Heart right ventricle (tissue), 16 donors: ENCODE results near the gene TUT1. TPM values are rescaled to one million over a fixed set of nuclear protein-coding genes. Genes with fewer than 3 reads are reported as not detected.
A peak's percentile ranks its signal among the peaks of the same experiment; 100 is the strongest.

Source experiments
- ATAC-seq, 8 donors: fragments of 200-7000 bp; cut with Tn5 transposase; one replicate each; pipeline ENCODE4 v1.9.1; 2020; ENCODE audit warnings: mild to moderate bottlenecking in 8 of 8, moderate library complexity in 8 of 8, moderate number of reproducible peaks in 1 of 8
- DNase-seq, 2 donors: peaks; one replicate each; pipeline ENCODE4 v3.0.0-alpha.2; 2020
- H3K27ac ChIP-seq, 10 donors: fragments of 200-600 bp; sonication (generic) in 2 of 10; one replicate each; pipeline versions ENCODE4 v1.5.0 to v1.8.0; 2020 to 2022; ENCODE audit warnings: mild to moderate bottlenecking in 3 of 10
- H3K27me3 ChIP-seq, 7 donors: fragments of 200-600 bp; one replicate each; pipeline ENCODE4 v1.8.0; 2021 to 2022; ENCODE audit warnings: mild to moderate bottlenecking in 2 of 7
- H3K36me3 ChIP-seq, 9 donors: fragments of 200-600 bp; sonication (generic) in 1 of 9; one replicate each; pipeline versions ENCODE4 v1.5.0 to v1.8.0; 2020 to 2022; ENCODE audit warnings: mild to moderate bottlenecking in 2 of 9
- H3K4me1 ChIP-seq, 9 donors: fragments of 200-600 bp; sonication (generic) in 1 of 9; one replicate each; pipeline versions ENCODE4 v1.5.0 to v1.8.0; 2020 to 2022; ENCODE audit warnings: mild to moderate bottlenecking in 4 of 9
- H3K4me3 ChIP-seq, 10 donors: fragments of 200-600 bp; sonication (generic) in 2 of 10; one replicate each; pipeline versions ENCODE4 v1.5.0 to v1.8.0; 2020 to 2022; ENCODE audit warnings: mild to moderate bottlenecking in 7 of 10, moderate library complexity in 2 of 10
- H3K9me3 ChIP-seq, 11 donors: fragments of 200-600 bp in 10 of 11; sonication (generic) in 2 of 11; one replicate each; pipeline versions ENCODE4 v1.5.0 to v1.8.0; 2013 to 2022; ENCODE audit warnings: mild to moderate bottlenecking in 2 of 11, control low read depth in 1 of 11, moderate library complexity in 1 of 11
- CTCF ChIP-seq, 9 donors: fragments of 200-600 bp; sonication (generic) in 2 of 9; IDR thresholded peaks; one replicate each; pipeline versions ENCODE4 v1.5.0 to v1.8.0; 2021 to 2022; ENCODE audit warnings: antibody characterized with exemption in 9 of 9, mild to moderate bottlenecking in 5 of 9, moderate library complexity in 1 of 9
- WGBS, 2 donors: extraction: QIAGEN DNeasy Blood & Tissue Kit; methylation state at CpG; one replicate each; pipeline ENCODE4 v1.1.7; 2013; ENCODE audit warnings: inconsistent platforms in 1 of 2; 5-methylcytosine and 5-hydroxymethylcytosine counted together
- intact Hi-C, 10 donors: fragments of 100-400 bp; cut with DNase I; formaldehyde crosslinking; loops; one replicate each; pipeline versions ENCODE4 v1.11.1 to v1.14.2; 2022
- polyA plus RNA-seq, 2 donors: library from polyadenylated mRNA; stranded (reverse); fragments of 200-250 nt; gene quantifications; one replicate each; pipeline ENCODE4 v1.2.3, GENCODE V29; 2013
- total RNA-seq, 10 donors: library from RNA; stranded (reverse); fragmentation: NEBNext Ultra II Directional in 3 of 10; extraction: Animal tissue kit (Norgen Biotek cat#: 25700) in 3 of 10; gene quantifications; one replicate each; pipeline versions ENCODE4 v1.2.1 to v1.2.4, GENCODE V29; 2021 to 2023
- donor health status: Arrhythmogenic right ventricular cardiomyopathy.
- donor health status: ischemic (EF 13 %, LVEDD 7.1; RV severe dilation, severe dysfunction).
- donor health status: healthy with polysubstance abuse.
- donor health status: DM: no; HTN: yes; CAD: no.
- donor health status: DM: no; HTN: no; CAD: no.
- donor health status: ischemic (EF 25% LVEDD 6.9; RV normal size, moderate dysfunction).
- donor health status: ischemic (EF 25% LVEDD 5.7; RV mildly dilated, moderate dysfunction).
- donor health status: healthy.
- donor health status: DM: yes; HTN: yes; CAD: no.
- donor health status: Ischemic cardiomyopathy.
- donor health status: ischemic (EF 35%, LVEDD 5.7; RV mildly dilated, moderate dysfunction).
- donor health status: nonischemic (EF 11% LVEDD 7.7; RV severe dilation, severe dysfunction).
- donor health status: DM: yes; HTN: yes; CAD: no.
- donor health status: PGD.
- donor health status: ischemic (EF 29% LVEDD 5.4; RV normal size, mild dysfunction).
- donor health status: nonischemic (EF 23%, LVEDD 6.1; RV moderate dilation, normal function).

TUT1 gene
- total and polyA plus RNA-seq, 12 donors, result 8.2 to 19.2 (median 12.3) TPM

- H3K4me1 ChIP-seq, result peaks cover 46 to 82% (median 74%) of the 10 kb centered on the region in 9 donors
Observed at GRCh38 chr11:62543680-62544444, 47.5 kb downstream of the TUT1 start.

GRCh38 chr11:62542750-62543567 is 48.4 kb downstream of the TUT1 start:
- peak; percentile 30 to 100 (median 100) for TF ChIP-seq CTCF (IDR thresholded peaks at IDR 0.05)
- H3K36me3 ChIP-seq, result peaks cover 0 to 16% (median 0%) of the 10 kb centered on the region in 9 donors
- ATAC-seq (peak; percentile 26 to 70 (median 44)), DNase-seq (peak; percentile 86 to 88)
- H3K4me3 ChIP-seq, result peak overlapping the region; percentile 72 to 100 (median 99)
- WGBS, 2 donors, result 1 to 2% methylated on average over 30 of the region's 30 CpGs
- peak overlapping the region; percentile 98 to 100 (median 100) for H3K27ac ChIP-seq
- intact Hi-C loops, result loop anchor here (1.0 to 10.0 kb wide), 16 partner anchors 14 to 148 kb away; no protein-coding TSS in a partner anchor
- peaks cover 0 to 6% (median 0%) of the 10 kb centered on the region in 7 donors for H3K27me3 ChIP-seq
- no peaks in the 10 kb centered on the region for H3K9me3 ChIP-seq
- H3K4me1 ChIP-seq, result peaks cover 52 to 82% (median 74%) of the 10 kb centered on the region in 9 donors

More at GRCh38 chr11:62543680-62544444, 47.5 kb downstream of the TUT1 start:
- Histone ChIP-seq H3K27ac (peak overlapping the region; percentile 98 to 100 (median 100)), H3K36me3 (peaks cover 0 to 8% (median 0%) of the 10 kb centered on the region in 9 donors), H3K4me3 (peak overlapping the region; percentile 72 to 100 (median 99)), H3K9me3 (no peaks in the 10 kb centered on the region), H3K27me3 (peaks cover 0 to 6% (median 0%) of the 10 kb centered on the region in 7 donors)
- ATAC-seq (no peak), DNase-seq (no peak)
- 6 to 9% methylated on average over 22 of the region's 22 CpGs for WGBS, 2 donors
- TF ChIP-seq CTCF (IDR thresholded peaks at IDR 0.05), result no peak
- intact Hi-C loops, result loop anchor here (1.0 to 10.0 kb wide), 14 partner anchors 13 to 149 kb away; no protein-coding TSS in a partner anchor

- WGBS, 2 donors, result 27 to 34% methylated on average over 6 of the region's 6 CpGs
- H3K9me3 ChIP-seq, result no peaks in the 10 kb centered on the region
- peaks cover 0 to 6% (median 0%) of the 10 kb centered on the region in 7 donors for H3K27me3 ChIP-seq
- DNase-seq (no peak), ATAC-seq (no peak)
- TF ChIP-seq CTCF (IDR thresholded peaks at IDR 0.05), result no peak
- intact Hi-C loops, result loop anchor here (1.0 to 10.0 kb wide), 15 partner anchors 15 to 147 kb away; no protein-coding TSS in a partner anchor
- H3K4me1 ChIP-seq, result peaks cover 54 to 82% (median 74%) of the 10 kb centered on the region in 9 donors
- peaks cover 0 to 16% (median 0%) of the 10 kb centered on the region in 9 donors for H3K36me3 ChIP-seq
- H3K4me3 ChIP-seq, result peak overlapping the region in 9 of 10 donors; percentile 72 to 100 (median 99)
- H3K27ac ChIP-seq, result peak overlapping the region; percentile 98 to 100 (median 100)
Observed at GRCh38 chr11:62542111-62542745, 49.1 kb downstream of the TUT1 start.
